Stimulated activated CD4-positive, alpha-beta T cell treated with anti-CD3 and anti-CD28 coated beads, TNF-alpha, amount 100 ng/mL, for 48 hours (primary cell): ENCODE measurements around the gene HMGB1.
"Not testable (repeated sequence)": the region's sequence is repeated elsewhere in the genome, so short reads cannot be mapped to it uniquely, and the experiment has no call there.

Experiments
- DNase-seq, 3 donors: peaks; one replicate each; pipeline ENCODE4 v3.0.0-alpha.2; 2020; ENCODE audit warnings: low read depth in 3 of 3

The HMGB1 gene

DNA sequence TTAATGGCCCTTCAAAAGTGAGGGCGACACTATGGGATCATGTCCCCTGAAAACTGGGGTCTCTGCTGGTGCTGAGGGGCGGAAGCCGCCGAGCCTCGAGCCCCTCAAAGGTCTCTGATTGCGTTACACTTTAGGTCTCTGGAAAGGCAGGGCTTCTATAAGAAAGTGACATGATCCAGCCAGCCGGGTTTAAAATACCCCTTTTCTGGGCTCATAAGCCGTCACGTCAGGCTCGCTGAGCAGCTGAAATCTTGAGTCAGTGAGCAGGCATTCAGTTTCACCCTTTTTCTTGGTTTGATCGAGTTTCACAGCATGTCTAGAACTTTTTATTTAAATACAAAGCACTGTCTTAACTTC is 600 bp upstream of the HMGB1 start:
- peak in 2 of 3 donors; percentile 11 to 21 for DNase-seq

DNA sequence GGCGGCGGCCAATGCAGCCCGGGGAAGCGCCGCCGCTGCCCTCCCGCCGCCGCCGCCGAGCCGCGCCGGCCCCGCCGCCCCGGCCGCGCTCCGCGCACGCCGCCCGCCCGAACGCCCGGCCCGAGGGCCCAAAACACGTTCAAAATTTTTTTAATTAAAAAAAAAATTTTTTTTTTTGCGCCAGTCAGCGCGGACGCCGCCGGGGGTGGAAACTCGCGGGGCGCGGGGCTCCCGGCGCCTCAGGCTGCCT is 468 bp downstream of the HMGB1 start:
- no peak for DNase-seq

DNA sequence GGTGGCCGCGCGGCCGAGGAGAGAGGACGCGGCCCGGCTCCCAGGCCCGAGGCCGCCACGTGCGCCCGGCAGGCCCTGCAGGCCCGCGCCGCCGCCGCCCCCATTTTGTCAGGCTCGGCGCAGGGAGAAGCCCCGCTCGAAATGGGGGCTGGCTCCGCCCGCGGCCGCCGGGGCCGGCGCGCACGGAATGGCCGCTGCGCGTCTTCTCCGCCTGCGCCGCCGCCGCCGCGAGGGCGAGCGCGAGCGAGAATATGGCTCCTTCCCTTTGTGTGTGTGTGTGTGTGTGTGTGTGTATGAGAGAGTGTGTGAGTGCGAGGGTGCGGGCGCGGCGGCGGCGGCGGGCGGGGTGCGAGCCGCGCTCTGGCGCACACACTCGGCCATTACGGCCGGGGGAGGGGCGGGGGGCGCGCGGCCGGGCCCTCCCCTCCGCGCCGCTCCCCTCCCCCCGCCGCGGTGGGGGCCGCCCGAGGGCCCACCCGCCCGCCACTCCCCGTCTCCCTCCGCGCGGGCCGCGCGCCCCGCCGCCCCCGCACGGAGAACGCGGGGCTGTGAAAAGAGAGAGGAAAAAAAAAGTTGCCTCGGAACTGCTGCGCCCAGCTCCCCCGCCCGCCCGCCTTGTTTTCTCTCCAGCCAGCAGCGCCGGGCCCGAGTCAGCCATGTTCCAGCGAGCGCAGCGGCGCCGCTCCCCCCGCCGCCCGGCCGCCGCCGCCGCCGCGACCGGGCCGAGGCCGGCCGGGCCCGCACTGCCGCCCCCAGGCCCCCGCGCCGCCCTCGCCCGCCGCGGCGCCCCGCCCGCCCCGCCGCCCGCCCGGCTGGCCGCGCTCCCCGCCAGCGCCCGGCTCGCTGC is 1.0 kb downstream of the HMGB1 start:
- DNase-seq: peak; percentile 53 to 68 (median 54)

DNA sequence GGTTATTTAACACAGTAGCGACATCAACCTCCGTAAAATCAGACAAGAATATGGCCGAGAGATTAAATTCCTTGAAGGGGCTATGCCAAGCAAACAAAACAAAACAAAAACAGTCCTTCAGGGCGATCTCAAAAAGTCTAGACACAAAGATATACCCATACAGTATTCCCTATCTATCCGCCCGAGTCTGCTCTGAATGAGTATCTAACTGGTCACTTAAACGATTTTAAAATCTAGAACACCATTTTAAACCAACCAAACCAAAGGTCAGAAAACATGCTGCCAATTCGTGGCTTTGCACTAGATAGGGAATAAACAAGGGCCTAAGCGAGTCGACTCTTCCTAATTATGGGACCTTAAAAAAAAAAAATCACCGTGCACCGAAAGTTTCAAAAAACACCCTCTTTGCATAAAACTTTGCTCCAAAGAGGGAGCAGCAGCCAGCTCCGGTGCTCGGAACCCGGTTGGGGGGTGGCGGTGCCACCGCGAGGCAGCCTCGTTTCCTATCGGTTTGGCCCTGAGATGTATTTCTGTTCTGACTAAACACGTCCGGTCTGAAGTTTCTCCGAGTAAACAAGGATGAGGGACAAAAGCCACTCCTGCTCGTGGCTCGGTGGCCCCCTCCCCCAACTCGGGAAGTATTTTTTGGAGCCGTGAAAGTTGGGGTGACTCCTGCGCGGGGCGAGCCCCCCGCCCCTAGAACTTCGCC is 1.8 kb downstream of the HMGB1 start:
- DNase-seq: peak; percentile 45 to 53 (median 47)

DNA sequence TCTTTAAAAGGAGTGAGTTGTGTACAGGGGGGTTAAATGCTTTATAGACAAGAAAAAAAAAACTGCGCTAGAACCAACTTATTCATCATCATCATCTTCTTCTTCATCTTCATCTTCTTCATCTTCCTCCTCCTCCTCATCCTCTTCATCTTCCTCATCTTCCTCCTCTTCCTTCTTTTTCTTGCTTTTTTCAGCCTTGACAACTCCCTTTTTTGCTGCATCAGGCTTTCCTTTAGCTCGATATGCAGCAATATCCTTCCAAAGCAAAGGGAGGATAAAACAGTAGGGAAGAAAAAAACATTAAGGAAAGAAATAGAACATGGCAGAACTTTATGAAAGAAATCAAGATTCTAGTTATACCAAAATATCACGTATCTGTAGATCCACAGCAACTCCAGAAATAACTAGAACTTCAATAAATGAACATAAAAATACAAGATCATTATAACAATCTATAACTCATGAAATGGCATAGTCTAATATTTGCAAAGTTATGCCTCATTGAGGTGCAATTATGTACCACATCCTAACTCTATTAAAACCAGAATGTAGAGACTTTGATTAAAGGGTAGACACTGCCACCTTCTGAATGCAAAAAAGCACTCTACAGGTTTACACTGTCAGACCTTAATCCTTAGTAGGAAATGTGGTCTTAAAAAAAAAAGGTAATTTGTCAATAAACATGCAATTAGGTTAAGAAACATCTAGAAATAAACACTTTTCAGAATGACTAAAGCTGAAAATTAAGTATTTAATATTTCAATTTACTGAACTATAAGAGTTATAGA is 4.3 kb downstream of the HMGB1 start:
- DNase-seq: not testable (repeated sequence)

DNA sequence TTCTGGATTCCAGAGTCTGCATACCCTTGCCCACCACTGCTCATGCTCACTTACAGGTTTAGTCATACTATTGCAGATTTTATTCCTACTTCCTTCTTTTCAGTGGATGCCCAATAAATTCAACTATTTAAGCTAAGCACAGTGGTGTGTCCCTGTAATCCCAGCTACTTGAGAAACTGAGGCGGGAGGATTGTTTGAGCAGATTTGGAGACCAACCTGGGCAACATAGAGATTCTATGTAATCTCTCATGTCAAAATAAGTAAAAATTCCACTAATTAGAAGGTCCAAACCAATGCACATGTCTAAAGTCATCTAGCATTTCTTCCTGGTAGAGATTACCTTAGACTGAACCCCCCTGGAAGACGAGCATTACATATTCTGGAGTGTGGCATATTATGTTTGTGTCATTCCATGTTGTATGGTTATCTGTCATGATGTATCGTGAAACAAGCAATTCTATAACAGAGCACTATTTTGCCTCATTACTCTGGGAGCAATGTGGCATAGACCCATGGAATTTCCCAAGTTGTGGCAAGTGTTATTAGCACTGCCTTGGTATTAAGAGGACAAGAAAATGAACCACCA is 8.3 kb downstream of the HMGB1 start:
- DNase-seq: no peak

DNA sequence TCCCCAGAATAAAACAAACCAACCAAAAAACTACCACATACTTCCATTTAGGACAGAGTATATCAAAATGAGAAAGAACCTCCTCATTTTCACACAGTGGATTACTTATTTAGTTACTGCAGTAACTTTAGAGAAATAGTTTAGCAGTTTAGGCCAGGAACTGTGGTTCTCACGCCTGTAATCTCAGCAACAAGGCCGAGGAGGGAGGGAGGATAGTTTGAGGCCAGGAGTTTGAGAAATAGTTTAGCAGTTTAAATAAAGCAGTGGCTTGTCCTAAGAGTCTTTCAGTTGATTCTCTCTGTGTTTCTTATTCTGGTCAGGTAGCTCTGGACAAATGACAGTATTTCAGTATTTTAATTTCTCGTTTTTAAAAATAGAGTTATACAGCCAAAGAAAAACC is 9.4 kb downstream of the HMGB1 start:
- DNase-seq: no peak

DNA sequence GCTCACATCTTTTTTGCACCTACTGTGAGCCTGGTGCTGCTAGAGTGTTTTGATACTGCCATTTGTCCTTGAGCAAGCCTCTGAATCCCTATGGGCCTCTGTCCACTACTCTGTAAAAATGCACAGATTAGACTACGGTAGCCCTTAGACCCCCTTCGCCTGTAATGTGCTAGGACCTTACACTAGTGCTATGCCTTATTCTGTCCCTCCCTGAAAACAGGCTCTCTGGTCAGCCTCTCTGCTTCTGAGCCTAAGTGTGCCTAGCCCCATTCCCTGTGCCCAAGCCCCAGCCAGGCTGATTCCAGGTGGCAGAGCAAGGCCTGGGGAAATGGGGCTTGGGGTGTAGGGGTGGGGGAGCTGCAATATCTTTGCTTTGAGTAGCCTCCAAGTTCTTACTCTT is 10.7 kb downstream of the HMGB1 start:
- DNase-seq: no peak

DNA sequence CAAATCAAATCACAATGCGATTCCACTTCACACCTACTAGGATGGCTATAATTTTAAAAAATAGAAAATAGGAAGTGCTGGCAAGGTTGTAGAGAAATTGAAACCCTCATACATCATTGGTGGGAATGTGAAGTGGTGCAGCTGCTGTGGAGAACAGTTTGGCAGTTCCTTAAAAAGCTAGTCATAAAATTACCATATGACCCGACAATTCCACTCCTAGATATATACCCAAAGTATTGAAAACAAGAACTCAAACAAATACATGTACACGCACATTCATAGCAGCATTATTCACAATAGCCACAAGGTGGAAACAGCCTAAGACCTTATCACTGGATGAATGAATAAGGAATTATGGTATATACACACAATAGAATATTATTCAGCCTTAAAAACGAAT is 12.0 kb downstream of the HMGB1 start:
- no peak for DNase-seq

DNA sequence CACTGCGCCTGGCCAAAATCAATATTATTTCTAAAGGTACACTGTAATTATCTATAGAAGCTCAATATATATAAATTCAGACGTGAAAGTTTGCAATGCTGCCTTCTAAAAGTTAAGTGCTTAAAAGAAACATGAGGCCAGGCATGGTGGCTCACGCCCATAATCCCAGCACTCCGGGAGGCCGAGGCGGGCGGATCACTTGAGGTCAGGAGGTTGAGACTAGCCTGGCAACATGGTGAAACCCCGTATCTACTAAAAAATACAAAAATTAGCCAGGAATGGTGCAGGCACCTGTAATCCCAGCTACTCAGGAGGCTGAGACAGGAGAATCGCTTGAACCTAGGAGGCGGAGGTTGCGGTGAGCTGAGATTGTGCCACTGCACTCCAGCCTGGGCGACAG is 14.3 kb downstream of the HMGB1 start:
- not testable (repeated sequence) for DNase-seq

DNA sequence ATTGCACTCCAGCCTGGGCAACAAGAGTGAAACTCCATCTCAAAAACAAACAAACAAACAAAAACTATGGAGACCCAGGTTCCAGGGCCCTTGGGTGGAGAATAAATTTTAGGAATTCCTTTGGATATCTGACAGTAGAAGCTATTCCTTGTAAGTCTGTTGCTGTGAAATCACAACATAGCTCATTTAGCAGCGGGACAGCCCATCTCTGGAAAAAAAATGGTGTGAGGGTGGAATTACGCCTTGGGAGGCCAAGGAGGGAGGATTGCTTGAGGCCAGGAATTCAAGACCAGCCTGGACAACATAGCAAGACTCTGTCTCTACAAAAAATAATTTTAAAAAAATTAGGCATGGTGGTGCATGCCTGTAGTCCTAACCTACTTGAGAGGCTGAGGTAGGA is 15.7 kb downstream of the HMGB1 start:
- DNase-seq: no peak

DNA sequence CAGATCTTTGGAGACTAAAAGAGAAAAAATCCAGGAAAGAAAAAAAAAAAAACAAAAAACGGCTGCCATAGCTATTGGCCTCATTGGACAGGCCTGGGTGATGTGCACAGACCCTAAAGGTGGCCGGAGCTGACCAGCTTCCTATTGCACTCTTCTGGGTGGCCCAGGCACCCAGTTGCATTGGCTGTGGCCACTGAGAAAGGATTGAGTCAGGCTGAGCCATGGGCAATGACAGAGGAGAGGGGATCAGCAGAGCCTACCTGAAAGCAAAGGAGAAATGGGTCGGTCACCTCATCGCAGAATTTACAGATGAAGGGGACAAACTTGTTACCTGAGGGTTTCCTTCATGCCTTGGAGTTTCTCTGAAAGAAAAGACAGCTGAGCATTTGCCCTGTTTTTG is 17.3 kb downstream of the HMGB1 start:
- DNase-seq: no peak

DNA sequence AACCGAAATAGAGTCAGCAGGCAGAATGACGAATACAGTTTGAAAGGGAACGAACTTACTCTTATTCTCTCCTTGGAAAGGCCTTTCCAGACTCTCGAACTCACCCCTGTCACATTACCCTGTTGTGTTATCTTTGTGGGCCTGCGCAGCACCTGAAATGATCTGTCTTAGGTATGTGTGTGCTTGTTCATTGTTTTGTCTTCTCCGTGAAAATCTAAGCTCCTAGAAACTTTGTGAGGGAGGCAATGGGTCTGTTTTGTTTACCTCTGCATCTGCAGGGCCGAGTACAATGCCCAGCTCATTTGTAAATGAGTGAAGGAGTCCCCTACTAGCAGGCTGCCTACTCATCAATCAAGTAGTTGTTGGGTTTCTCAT is 19.6 kb downstream of the HMGB1 start:
- DNase-seq: no peak

DNA sequence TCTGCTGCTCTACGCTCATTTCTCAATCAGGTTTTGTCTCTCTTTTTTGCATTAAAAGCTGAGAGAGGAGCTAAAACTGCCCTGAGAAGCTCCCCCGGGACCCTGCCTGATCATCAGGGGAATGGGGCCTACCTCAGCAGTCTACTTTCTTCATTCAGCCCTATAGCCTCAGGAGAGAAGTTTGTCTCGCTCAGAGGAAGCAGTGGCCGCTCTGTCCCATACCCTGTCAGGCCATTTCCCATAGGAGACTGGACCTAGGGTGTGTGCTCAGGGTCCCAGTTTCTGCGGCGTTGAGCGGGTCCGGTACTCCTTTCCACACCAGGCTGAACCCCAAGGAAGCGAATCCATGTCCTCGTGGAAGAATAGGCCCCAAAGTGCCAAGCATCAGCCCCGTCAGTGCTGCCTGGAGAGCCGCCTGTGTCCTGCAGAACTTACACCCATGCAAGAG is 21.8 kb downstream of the HMGB1 start:
- DNase-seq: no peak

DNA sequence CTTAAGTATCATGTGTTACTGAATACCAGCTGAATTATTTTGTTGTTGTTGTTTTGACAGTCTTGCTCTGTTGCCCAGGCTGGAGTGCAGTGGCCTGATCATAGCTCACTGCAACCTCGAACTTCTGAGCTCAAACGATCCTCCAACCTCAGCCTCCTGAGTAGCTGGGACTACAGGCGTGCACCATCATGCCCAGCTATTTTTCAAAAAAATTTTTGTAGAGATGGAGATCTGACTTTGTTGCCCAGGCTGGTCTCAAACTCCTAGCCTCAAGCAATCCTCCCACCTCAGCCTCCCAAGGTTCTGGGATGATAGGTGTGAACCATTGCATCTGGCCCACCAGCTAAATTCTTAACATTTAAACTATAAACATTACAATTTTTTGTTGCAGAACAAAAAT is 22.2 kb downstream of the HMGB1 start:
- not testable (repeated sequence) for DNase-seq

DNA sequence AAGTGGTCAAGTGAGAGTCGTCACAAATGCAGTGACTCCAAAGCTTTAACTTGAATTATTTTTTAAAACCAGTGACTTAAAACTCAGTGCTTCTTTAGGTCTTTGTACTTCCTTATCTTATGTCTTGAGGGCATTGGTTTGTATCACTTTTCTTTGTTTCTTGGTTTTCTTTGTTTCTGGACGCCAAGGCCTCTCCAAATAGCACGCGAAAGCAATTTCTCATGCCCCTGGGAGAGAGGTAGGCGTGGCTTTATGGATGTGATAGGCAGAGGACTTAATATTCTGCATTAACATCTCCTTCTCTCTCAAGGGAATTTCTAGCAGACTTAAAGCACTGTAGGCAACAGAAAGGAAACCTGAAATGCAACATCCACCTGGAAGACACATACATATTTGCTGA is 22.8 kb downstream of the HMGB1 start:
- DNase-seq: no peak

DNA sequence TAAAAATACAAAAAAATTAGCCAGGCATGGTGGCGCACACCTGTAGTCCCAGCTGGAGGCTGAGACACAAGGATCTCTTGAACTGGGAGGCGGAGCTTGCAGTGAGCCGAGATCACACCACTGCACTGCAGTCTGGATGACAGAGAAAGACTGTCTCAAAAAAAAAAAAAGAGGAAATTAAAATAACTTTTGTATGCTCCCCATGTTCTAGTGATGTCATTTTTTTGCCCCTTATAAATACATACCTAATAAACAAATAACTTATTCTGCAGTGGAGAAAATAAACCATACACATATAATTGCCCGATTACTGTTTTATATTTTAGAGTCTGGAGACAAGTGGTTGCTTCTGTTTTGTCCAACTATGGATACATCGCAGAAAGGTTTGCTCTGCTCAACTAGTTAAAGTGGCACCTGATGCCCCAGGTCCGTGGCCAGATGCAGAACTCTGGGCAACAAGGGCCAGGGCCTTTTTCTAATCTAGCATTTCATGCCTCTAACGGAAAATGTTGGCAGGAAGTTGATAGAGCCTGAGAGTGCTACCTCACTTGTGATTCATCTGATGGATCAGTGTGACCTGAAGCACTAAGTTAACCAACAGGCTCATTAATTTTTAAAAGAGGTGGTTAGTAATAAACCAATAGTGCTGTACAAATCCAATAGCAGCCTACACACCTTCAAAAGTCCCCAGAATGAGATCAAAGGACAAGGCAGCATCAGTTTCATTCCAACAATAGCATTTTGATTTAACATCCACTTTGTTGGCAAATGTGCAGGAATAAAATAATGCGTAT is 24.6 kb downstream of the HMGB1 start:
- no peak for DNase-seq

DNA sequence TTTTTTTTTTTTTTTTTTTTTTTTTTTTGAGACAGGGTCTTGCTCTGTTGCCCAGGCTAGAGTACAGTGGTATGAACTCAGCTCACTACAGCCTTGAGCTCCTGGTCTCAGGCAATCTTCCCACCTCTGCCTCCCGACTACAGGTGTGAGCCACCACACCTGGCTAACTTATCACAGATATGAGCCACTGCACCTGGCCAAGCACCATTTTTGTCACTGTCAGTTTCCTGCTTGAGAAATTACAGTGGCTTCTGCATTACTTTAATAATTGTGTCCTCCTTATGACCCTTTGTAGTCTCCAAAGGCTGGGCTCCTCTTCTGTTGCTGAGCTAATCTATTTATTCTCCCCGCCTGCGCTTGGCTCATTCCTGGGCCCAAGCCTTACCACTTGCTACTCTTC is 27.4 kb downstream of the HMGB1 start:
- no peak for DNase-seq

DNA sequence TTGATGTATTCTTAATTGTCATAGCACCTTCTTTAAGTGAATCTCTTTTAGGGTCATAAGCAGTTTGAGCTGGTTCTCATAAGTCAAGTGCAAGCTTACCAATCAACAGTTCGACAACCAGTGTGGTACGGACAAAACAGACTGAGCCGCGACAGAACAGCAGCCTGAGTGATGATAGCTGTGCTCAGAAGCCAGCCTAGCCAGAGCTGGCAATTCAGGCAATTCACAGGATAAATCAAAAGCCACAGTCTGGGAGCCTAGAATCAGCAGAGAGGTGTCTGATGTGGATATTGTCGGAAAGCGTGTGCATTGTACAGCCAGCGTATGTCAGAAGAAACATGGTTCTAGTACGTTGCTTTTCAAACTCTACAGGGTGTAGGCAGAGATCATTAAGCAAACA is 28.6 kb downstream of the HMGB1 start:
- no peak for DNase-seq

DNA sequence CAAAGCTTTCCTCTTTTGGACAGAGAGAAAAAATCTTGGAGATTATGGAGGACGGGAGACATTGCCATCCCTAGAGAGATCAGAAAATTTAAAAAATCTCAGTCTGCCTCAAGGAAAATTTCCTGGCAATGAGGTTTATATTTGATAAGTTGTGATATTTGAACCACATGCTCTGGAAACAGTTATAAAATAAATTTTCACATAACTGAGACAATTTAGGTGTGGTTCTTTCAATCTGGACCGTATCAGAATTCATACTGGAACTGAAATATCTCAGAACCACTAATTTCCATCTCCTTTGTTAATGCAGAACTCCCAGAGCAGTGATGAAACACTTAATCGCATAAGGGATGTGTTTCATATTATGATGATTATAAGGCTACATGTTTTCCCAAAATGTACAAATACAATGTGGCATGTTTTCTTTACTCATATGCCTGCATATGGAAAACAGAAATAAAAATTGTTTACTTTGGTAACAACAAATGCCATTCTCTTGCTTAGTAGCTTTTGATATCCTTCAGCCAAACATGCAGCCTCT is 29.8 kb downstream of the HMGB1 start:
- no peak for DNase-seq

DNA sequence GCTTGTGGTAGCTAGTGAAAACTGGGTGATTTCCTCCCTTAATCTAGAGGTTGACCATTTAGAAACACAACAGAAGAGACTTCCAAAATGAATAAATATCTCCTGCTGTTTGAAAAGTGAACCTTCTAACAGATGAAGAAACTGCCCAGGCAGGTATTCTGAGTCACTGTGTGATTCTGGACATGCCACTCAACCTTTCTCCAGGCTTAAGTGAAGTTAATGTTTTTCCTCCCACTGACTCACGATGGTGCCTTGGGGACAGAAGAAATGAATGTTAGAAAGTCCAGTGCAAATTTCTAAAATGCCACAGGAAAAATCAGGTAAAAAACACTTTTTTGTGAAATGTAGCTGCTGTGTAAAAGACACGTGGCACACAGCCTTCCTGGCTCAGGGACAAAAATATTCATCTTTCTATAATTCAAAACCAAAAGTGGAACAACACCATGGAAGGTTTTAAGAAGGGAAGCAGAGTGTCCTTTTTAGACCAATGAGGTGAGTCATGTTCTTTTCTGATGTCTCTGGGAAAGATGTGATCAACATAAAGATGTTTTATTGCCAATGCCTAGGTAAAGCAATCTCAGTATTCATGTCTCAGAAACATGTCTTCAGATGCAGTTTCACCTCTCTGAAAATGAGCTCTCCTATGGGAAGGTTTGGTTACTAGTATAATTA is 34.3 kb downstream of the HMGB1 start:
- DNase-seq: no peak
